Measurements from ENCODE around the gene ROBO3.

DNA sequence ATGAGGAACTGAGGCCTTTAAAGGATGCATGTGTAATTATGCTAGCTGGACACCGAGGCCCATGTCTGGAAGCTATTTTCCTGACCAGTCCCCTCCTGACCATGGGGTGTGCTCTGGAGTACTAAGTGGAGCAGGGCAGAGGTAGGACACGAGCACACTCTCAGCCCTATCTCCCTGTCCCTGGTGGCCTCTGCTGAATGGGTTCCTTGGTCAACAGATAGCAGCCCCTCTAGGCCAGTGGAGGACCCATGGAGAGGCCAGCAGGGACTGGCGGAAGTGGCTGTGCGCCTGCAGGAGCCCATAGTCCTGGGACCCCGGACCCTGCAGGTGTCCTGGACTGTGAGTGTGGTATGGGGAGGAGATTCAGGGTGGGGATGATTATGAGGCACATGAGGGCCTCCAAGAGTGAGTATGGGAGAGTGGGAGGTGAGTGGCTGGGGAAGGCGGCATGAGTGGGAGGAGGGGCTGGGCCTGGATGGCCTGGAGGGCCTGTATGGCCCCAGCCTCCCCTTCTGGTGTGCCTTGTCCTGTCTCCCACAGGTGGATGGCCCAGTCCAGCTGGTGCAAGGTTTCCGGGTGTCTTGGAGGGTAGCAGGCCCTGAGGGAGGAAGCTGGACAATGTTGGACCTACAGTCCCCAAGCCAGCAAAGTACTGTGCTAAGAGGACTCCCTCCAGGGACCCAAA lies 9.5 kb downstream of the ROBO3 start:
- TF ChIP-seq, protein P1, sequence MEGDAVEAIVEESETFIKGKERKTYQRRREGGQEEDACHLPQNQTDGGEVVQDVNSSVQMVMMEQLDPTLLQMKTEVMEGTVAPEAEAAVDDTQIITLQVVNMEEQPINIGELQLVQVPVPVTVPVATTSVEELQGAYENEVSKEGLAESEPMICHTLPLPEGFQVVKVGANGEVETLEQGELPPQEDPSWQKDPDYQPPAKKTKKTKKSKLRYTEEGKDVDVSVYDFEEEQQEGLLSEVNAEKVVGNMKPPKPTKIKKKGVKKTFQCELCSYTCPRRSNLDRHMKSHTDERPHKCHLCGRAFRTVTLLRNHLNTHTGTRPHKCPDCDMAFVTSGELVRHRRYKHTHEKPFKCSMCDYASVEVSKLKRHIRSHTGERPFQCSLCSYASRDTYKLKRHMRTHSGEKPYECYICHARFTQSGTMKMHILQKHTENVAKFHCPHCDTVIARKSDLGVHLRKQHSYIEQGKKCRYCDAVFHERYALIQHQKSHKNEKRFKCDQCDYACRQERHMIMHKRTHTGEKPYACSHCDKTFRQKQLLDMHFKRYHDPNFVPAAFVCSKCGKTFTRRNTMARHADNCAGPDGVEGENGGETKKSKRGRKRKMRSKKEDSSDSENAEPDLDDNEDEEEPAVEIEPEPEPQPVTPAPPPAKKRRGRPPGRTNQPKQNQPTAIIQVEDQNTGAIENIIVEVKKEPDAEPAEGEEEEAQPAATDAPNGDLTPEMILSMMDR (IDR thresholded peaks at IDR 0.05): no peak
- TF ChIP-seq POLR2AphosphoS5 (IDR thresholded peaks at IDR 0.05) (no peak), POLR2A (IDR thresholded peaks at IDR 0.05; ENCODE audit: low read depth) (no peak)
